Skeletal muscle tissue (tissue), 4 donors: Measurements from ENCODE around the gene SUPT5H. TPM values are rescaled to one million over a fixed set of nuclear protein-coding genes. Genes with fewer than 3 reads are reported as not detected.

ENCODE experiments used
- H3K27ac ChIP-seq: one replicate; pipeline ENCODE4 v1.7.0; 2013; ENCODE audit warnings: mild to moderate bottlenecking, low read depth, low read length, inconsistent platforms
- H3K27me3 ChIP-seq, 3 donors: one replicate each; pipeline ENCODE4 v1.7.0; 2013; ENCODE audit warnings: low read length in 3 of 3; ENCODE audit not compliant: control insufficient read depth in 3 of 3, insufficient read depth in 3 of 3
- H3K36me3 ChIP-seq, 3 donors: one replicate each; pipeline ENCODE4 v1.7.0; 2013; ENCODE audit warnings: low read length in 3 of 3; ENCODE audit not compliant: control insufficient read depth in 3 of 3, insufficient read depth in 3 of 3
- H3K4me1 ChIP-seq, 3 donors: one replicate each; pipeline ENCODE4 v1.7.0; 2013; ENCODE audit warnings: low read length in 3 of 3, mild to moderate bottlenecking in 3 of 3; ENCODE audit not compliant: control insufficient read depth in 3 of 3, insufficient read depth in 3 of 3
- H3K4me3 ChIP-seq, 3 donors: one replicate each; pipeline ENCODE4 v1.7.0; 2013; ENCODE audit warnings: low read length in 3 of 3
- H3K9ac ChIP-seq, 3 donors: one replicate each; pipeline ENCODE4 v1.7.0; 2013; ENCODE audit warnings: low read length in 3 of 3, mild to moderate bottlenecking in 3 of 3, moderate library complexity in 2 of 3, low read depth in 1 of 3
- H3K9me3 ChIP-seq, 3 donors: one replicate each; pipeline ENCODE4 v1.7.0; 2013; ENCODE audit warnings: low read length in 3 of 3; ENCODE audit not compliant: control insufficient read depth in 3 of 3
- total RNA-seq: library from RNA; depleted of rRNA; stranded (reverse); fragments of >200 nt; gene quantifications from one replicate; pipeline ENCODE4 v1.2.3, GENCODE V29; 2014
- donor health status: Osteomylitis.

SUPT5H gene
- total RNA-seq, 1 donor from 2014 or later, result 40.7 TPM

DNA sequence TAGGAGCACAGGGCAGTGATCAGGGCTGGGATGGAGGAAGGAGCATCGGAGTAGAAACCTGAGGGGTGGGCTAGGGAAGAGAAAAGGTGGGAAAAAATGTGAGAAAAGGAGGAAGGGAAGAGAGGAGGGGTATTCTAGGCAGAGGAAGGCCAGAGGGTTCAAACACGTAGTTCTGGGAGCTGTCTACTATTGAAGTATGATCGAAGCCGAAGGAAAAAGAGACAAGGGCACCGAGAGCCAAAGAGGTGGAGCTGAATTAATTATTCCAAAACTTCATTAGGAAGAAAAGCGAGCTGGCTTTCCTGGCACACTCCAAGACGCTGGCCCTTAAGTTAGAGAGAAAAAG is 61.2 kb downstream of the SUPT5H start:
- no peak overlapping the region for H3K9ac ChIP-seq
- peak overlapping the region in 1 of 3 donors; percentile 13 for H3K4me3 ChIP-seq
- no peaks in the 10 kb centered on the region for H3K9me3 ChIP-seq
- peaks cover 0 to 10% (median 8%) of the 10 kb centered on the region in 3 donors for H3K4me1 ChIP-seq
- no peaks in the 10 kb centered on the region for H3K36me3 ChIP-seq
- H3K27ac ChIP-seq, result no peak overlapping the region
- H3K27me3 ChIP-seq, result peaks cover 65 to 66% (median 65%) of the 10 kb centered on the region in 3 donors

GRCh38 chr19:39506944-39507714 is 61.7 kb downstream of the SUPT5H start:
- Histone ChIP-seq H3K4me1 (peaks cover 0 to 10% (median 8%) of the 10 kb centered on the region in 3 donors), H3K9me3 (no peaks in the 10 kb centered on the region), H3K4me3 (peak overlapping the region in 2 of 3 donors; percentile 13 to 46), H3K36me3 (no peaks in the 10 kb centered on the region), H3K27me3 (peaks cover 65 to 66% (median 66%) of the 10 kb centered on the region in 3 donors), H3K9ac (no peak overlapping the region), H3K27ac (no peak overlapping the region)

DNA sequence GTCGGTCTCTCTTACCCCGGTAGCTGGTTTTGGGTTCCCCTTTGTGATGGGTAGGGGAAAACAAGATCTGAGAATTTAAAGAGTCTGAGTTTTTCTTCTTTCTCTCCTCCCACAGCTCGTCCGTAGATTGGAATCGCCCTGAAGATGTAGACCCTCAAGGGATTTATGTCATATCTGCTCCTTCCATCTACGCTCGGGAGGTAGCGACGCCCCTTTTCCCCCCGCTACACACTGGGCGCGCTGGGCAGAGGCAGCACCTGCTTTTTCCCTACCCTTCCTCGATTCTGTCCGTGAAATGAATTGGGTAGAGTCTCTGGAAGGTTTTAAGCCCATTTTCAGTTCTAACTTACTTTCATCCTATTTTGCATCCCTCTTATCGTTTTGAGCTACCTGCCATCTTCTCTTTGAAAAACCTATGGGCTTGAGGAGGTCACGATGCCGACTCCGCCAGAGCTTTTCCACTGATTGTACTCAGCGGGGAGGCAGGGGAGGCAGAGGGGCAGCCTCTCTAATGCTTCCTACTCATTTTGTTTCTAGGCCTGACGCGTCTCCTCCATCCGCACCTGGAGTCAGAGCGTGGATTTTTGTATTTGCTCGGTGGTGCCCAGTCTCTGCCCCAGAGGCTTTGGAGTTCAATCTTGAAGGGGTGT is 62.5 kb downstream of the SUPT5H start:
- Histone ChIP-seq H3K4me3 (no peak overlapping the region), H3K27me3 (peaks cover 60 to 70% (median 62%) of the 10 kb centered on the region in 3 donors)

DNA sequence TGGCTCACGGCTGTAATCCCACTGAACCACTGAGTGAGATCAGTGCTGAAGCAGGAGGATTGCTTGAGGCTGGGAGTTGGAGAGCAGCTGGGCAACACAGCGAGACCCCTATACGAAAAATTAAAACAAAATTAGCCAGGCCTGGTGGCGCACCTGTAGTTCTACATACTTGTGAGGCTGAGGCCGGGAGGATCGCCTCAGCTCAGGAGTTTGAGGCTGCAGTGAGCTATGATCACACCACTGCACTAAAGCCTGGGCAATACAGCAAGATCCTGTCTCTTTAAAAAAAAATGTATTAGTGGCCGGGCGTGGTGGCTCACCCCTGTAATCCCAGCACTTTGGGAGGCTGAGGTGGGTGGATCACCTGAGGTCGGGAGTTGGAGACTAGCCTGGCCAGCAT is 63.2 kb downstream of the SUPT5H start:
- Histone ChIP-seq H3K27ac (no peak overlapping the region), H3K36me3 (no peaks in the 10 kb centered on the region), H3K4me1 (peaks cover 0 to 10% (median 5%) of the 10 kb centered on the region in 3 donors), H3K4me3 (no peak overlapping the region), H3K9me3 (no peaks in the 10 kb centered on the region), H3K27me3 (peaks cover 59 to 70% (median 62%) of the 10 kb centered on the region in 3 donors), H3K9ac (no peak overlapping the region)

More for the DNA sequence above, 62.5 kb downstream of the SUPT5H start:
- no peak overlapping the region for H3K9ac ChIP-seq
- no peaks in the 10 kb centered on the region for H3K9me3 ChIP-seq
- H3K27ac ChIP-seq, result no peak overlapping the region
- H3K36me3 ChIP-seq, result no peaks in the 10 kb centered on the region
- peaks cover 0 to 10% (median 8%) of the 10 kb centered on the region in 3 donors for H3K4me1 ChIP-seq

DNA sequence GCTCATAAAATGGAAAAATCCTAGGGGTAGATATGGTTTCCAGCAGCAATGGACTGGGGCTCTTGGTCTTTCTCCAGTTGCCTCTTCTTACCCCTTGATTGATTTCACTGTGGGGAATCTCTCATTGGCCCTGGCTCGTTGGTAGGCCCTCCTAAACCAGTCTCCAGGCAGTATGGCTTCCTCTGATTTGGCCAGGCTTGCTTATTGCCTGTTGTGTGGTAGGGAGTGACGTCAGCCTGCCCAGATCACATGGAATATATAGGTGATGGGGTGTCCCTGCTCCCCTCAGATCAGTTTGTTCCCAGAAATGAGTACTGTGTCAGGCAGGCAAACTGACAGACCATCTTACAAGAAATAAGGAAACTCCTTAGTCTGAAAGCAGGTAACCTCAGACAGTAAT is 63.9 kb downstream of the SUPT5H start:
- peaks cover 59 to 70% (median 62%) of the 10 kb centered on the region in 3 donors for H3K27me3 ChIP-seq
- peaks cover 0 to 10% (median 5%) of the 10 kb centered on the region in 3 donors for H3K4me1 ChIP-seq
- no peak overlapping the region for H3K4me3 ChIP-seq
- H3K9ac ChIP-seq, result no peak overlapping the region
- no peaks in the 10 kb centered on the region for H3K9me3 ChIP-seq
- H3K27ac ChIP-seq, result no peak overlapping the region
- H3K36me3 ChIP-seq, result no peaks in the 10 kb centered on the region

GRCh38 chr19:39512988-39513387 is 67.6 kb downstream of the SUPT5H start:
- no peaks in the 10 kb centered on the region for H3K36me3 ChIP-seq
- peaks cover 6 to 8% (median 6%) of the 10 kb centered on the region in 3 donors for H3K4me1 ChIP-seq
- H3K9me3 ChIP-seq, result no peaks in the 10 kb centered on the region
- H3K27ac ChIP-seq, result no peak overlapping the region
- peaks cover 51 to 66% (median 63%) of the 10 kb centered on the region in 3 donors for H3K27me3 ChIP-seq
- no peak overlapping the region for H3K4me3 ChIP-seq
- H3K9ac ChIP-seq, result no peak overlapping the region

GRCh38 chr19:39514840-39515550 is 69.6 kb downstream of the SUPT5H start, which contains the start of gene SELENOV:
Gene SELENOV (plus strand): TSS chr19:39515139. CDS start chr19:39515213, 74 bp downstream.
- Histone ChIP-seq H3K27me3 (peaks cover 45 to 58% (median 55%) of the 10 kb centered on the region in 3 donors), H3K9me3 (no peaks in the 10 kb centered on the region), H3K27ac (no peak within 1 kb of the TSS), H3K9ac (peak within 1 kb of the TSS in 1 of 3 donors; percentile 8), H3K36me3 (no peaks in the 10 kb centered on the region), H3K4me3 (peak within 1 kb of the TSS in 1 of 3 donors; percentile 13), H3K4me1 (peaks cover 6 to 8% (median 6%) of the 10 kb centered on the region in 3 donors)

DNA sequence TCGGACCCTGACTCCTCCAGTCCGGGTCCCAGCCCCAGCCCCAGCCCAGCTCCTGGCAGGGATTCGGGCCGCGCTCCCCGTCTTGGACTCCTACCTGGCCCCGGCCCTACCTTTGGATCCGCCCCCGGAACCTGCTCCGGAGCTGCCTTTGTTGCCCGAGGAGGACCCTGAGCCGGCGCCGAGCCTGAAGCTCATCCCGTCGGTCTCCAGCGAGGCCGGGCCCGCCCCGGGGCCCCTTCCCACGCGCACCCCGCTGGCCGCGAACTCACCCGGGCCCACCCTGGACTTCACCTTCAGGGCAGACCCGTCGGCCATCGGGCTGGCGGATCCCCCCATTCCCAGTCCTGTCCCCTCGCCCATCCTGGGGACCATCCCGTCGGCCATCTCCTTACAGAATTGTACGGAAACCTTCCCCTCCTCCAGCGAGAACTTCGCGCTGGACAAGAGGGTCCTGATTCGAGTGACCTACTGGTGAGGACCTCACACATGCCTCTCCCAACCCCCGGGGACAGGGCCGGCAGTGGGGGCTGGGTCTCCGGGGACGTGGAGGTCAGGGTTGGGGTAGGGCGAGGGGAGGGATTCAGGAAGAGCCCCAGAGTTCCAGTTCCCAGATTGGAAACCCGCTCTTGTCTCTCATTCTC is 70.3 kb downstream of the SUPT5H start:
- H3K36me3 ChIP-seq, result no peaks in the 10 kb centered on the region
- peaks cover 45 to 58% (median 53%) of the 10 kb centered on the region in 3 donors for H3K27me3 ChIP-seq
- no peak overlapping the region for H3K4me3 ChIP-seq
- H3K9me3 ChIP-seq, result no peaks in the 10 kb centered on the region
- H3K9ac ChIP-seq, result no peak overlapping the region
- no peak overlapping the region for H3K27ac ChIP-seq
- peaks cover 6 to 8% (median 6%) of the 10 kb centered on the region in 3 donors for H3K4me1 ChIP-seq

DNA sequence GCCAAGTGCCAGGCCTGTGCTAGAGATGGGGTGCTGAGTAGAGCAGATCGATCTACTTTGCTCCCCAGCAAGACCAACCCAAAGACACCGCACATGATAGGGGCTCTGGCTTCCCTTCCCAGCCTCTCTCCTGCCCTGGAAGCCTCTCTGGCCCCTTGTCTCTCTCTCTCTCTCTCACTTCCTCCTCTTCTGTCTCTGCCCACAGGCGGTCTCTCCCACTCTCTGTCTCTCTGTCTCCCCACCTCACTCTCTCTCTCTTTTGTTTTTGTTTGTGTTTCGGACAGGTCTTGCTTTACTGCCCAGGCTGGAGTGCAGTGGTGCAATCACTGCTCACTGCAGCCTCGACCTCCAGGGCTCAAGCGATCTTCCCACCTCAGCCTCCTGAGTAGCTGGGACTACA is 70.9 kb downstream of the SUPT5H start:
- H3K27me3 ChIP-seq, result peaks cover 45 to 56% (median 53%) of the 10 kb centered on the region in 3 donors

More for the DNA sequence above, 70.9 kb downstream of the SUPT5H start:
- no peaks in the 10 kb centered on the region for H3K9me3 ChIP-seq
- H3K27ac ChIP-seq, result no peak overlapping the region
- no peak overlapping the region for H3K9ac ChIP-seq
- H3K4me1 ChIP-seq, result peaks cover 6 to 8% (median 6%) of the 10 kb centered on the region in 3 donors
- H3K4me3 ChIP-seq, result no peak overlapping the region
- no peaks in the 10 kb centered on the region for H3K36me3 ChIP-seq
